ENCODE data around the gene DUSP2.

The DUSP2 gene

GRCh38 chr2:96098900-96099590 lies 46.2 kb downstream of the DUSP2 start:
- DNase-seq, result no peak

DNA sequence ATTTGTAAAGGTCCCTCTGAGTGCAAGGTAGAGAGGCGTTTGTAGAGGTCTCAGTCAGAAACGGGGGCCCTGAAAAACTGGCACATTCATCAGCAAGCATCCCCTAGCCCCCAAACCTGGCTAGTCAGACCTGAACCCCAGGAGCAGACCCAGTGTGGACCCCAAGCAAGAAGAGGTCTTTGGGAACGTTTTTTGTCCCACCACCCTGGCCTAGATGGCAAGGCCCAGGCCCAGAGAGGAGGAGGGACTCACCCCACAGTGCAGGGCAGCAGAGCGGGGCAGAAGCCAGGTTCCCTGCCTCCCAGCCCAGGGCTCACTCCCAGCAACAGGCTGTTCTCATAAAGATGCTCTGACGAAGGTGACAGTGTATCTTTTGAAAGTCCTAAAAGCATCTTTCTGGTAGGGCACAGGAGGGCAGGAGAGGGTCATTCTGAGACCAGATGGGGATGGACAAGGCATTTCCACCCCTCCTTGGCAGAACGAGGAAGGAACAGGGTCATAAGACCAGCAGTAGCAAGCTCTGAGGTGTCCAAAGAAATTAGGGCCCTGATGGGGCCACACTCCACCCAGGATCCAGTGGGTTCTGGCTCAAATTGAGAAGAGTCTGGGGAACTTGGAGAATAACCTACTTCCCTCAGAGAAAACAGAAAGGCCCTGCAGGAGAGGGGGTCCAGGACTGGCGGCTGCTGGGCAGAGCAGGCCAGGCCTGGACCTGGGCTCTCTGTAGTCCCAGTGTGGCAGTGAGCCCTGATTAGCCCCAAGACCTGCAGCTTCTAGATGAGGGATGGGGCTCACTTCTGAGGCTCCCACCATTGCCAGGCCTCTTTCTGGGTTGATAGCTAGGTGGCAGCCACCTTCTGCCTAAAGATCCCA lies 47.1 kb downstream of the DUSP2 start:
- no peak for DNase-seq

DNA sequence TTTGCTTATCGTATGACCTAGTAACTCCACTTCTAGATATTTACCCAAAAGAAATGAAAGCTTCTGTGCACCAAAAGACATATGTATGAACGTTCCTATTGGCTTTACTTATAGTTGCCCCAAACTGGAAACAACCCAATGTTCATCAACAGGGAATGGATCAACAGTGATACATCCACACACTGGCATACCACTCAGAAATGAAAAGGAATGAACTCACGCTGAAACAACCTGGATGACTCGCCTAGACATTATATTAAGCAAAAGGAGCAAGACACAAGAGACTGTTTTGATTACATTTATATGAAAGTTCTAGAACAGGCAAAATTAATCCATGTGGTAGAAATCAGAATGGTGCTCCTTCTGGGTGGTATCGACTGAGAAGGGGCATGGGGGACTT lies 47.8 kb downstream of the DUSP2 start:
- DNase-seq, result no peak

DNA sequence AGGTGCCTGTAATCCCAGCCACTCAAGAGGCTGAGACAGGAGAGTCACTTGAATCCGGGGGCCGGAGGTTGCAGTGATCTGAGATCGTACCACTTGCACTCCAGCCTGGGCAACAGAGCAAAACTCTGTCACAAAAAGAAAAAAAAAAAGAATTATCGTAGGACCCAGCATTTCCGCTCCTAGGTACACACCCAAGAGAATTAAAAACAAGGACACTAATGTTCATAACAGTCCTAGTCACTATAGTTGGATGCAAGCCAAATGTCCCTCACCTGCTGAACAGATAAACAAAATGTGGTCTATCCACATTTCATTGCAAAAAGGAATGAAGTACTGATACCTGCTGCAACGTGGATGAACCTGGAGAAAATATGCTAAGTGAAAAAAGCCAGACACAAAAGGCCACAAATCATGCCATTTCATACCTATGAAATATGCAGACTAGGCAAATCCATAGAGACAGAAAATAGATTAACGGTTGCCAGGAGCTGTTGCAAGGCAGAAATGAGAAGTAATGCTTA lies 50.1 kb downstream of the DUSP2 start:
- DNase-seq, result no peak

DNA sequence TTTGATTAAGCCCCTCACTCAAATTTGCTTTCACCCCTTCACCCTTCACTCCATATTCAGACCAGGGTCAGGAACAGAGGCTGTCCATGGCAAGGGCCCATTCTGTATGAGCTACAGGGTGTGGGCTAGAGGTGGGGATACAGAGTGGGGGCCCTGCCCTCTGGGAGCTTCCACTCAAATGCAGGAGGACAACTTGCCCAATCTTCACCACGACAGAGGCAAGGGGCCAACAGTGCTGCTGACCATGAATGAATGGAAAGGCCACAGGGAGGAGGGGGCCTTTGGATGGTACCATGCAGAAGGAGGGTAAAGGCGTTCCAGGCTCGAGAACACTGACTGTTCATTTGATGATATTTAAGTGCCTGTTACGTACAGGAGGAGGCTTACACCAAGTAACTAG lies 51.7 kb downstream of the DUSP2 start:
- DNase-seq, result no peak
